Mesenchymal stem cell (in vitro differentiated cells and primary cell): ENCODE measurements around the gene NCR2.

ENCODE experiments used
- DNase-seq: peaks from one replicate; pipeline ENCODE4 v3.0.0-alpha.2; 2013
- H2AFZ ChIP-seq: one replicate; pipeline ENCODE4 v1.6.1; 2013; ENCODE audit warnings: low read depth, mild to moderate bottlenecking, control low read depth, inconsistent platforms, low read length, moderate library complexity
- H2AK5ac ChIP-seq: 2 replicates; pipeline ENCODE4 v1.6.1; 2013; ENCODE audit warnings: low read length, moderate library complexity, mild to moderate bottlenecking, inconsistent platforms; ENCODE audit not compliant: severe bottlenecking
- H2BK120ac ChIP-seq: one replicate; pipeline ENCODE4 v1.6.1; 2013; ENCODE audit warnings: low read depth, mild to moderate bottlenecking, inconsistent platforms, low read length, moderate library complexity
- H2BK12ac ChIP-seq, 2 experiments: one replicate each; pipeline ENCODE4 v1.6.1; 2013; ENCODE audit warnings: inconsistent platforms in 2 of 2, low read length in 2 of 2, mild to moderate bottlenecking in 2 of 2, moderate library complexity in 2 of 2, control low read depth in 1 of 2
- H2BK15ac ChIP-seq: one replicate; pipeline ENCODE4 v1.6.1; 2013; ENCODE audit warnings: mild to moderate bottlenecking, low read depth, inconsistent platforms; ENCODE audit not compliant: poor library complexity, severe bottlenecking
- H2BK5ac ChIP-seq: 2 replicates; pipeline ENCODE4 v1.6.1; 2013; ENCODE audit warnings: low read depth, mild to moderate bottlenecking, low read length, control low read depth, inconsistent platforms; ENCODE audit not compliant: poor library complexity, severe bottlenecking
- H3K14ac ChIP-seq, 2 experiments: one replicate each; pipeline ENCODE4 v1.6.1; 2013; ENCODE audit warnings: inconsistent platforms in 2 of 2, low read length in 2 of 2, control low read depth in 1 of 2, mild to moderate bottlenecking in 1 of 2, moderate library complexity in 1 of 2
- H3K18ac ChIP-seq, 2 experiments: one replicate each; pipeline ENCODE4 v1.6.1; 2013; ENCODE audit warnings: inconsistent platforms in 2 of 2, low read length in 2 of 2, control low read depth in 1 of 2, low read depth in 1 of 2, mild to moderate bottlenecking in 1 of 2
- H3K23ac ChIP-seq, 2 experiments: one replicate each; pipeline ENCODE4 v1.6.1; 2013; ENCODE audit warnings: inconsistent platforms in 2 of 2, low read length in 2 of 2, mild to moderate bottlenecking in 2 of 2, moderate library complexity in 2 of 2, control low read depth in 1 of 2
- H3K27ac ChIP-seq: 2 replicates; pipeline ENCODE4 v1.5.1; 2013; ENCODE audit warnings: mild to moderate bottlenecking, moderate library complexity, low read length, control low read depth, inconsistent platforms; ENCODE audit not compliant: poor library complexity, severe bottlenecking
- H3K27me3 ChIP-seq, 2 experiments: 2 replicates each; pipeline versions ENCODE4 v1.6.1 to v1.7.0; 2013; ENCODE audit warnings: low read length in 2 of 2, mild to moderate bottlenecking in 2 of 2, moderate library complexity in 2 of 2, control low read depth in 1 of 2, inconsistent platforms in 1 of 2; ENCODE audit not compliant: control insufficient read depth in 1 of 2, insufficient read depth in 1 of 2
- H3K36me3 ChIP-seq, 2 experiments: 2 replicates each; pipeline versions ENCODE4 v1.6.1 to v1.7.0; 2013; ENCODE audit warnings: low read length in 2 of 2, control low read depth in 1 of 2, inconsistent platforms in 1 of 2, low read depth in 1 of 2, mild to moderate bottlenecking in 1 of 2; ENCODE audit not compliant: insufficient read depth in 2 of 2, control insufficient read depth in 1 of 2
- H3K4ac ChIP-seq, 2 experiments: one replicate each; pipeline ENCODE4 v1.6.1; 2013; ENCODE audit warnings: inconsistent platforms in 2 of 2, low read length in 2 of 2, mild to moderate bottlenecking in 2 of 2, moderate library complexity in 2 of 2, control low read depth in 1 of 2, low read depth in 1 of 2
- H3K4me1 ChIP-seq: 2 replicates; pipeline ENCODE4 v1.6.1; 2013; ENCODE audit warnings: low read depth, low read length, control low read depth; ENCODE audit not compliant: control insufficient read depth, insufficient read depth
- H3K4me2 ChIP-seq: 2 replicates; pipeline ENCODE4 v1.6.1; 2013; ENCODE audit warnings: low read length, mild to moderate bottlenecking, inconsistent platforms; ENCODE audit not compliant: poor library complexity, severe bottlenecking
- H3K4me3 ChIP-seq, 2 experiments: 2 replicates each; pipeline versions ENCODE4 v1.5.1 to v1.7.0; 2013; ENCODE audit warnings: low read length in 2 of 2, mild to moderate bottlenecking in 2 of 2, control low read depth in 1 of 2, low read depth in 1 of 2; ENCODE audit not compliant: insufficient read depth in 1 of 2
- H3K79me1 ChIP-seq: replicated peaks from 2 replicates; pipeline ENCODE4 v1.6.1; 2013; ENCODE audit warnings: mild to moderate bottlenecking, control low read depth, low read length, inconsistent platforms; ENCODE audit not compliant: poor library complexity, severe bottlenecking
- H3K9ac ChIP-seq: 2 replicates; pipeline ENCODE4 v1.7.0; 2013; ENCODE audit warnings: mild to moderate bottlenecking, low read length, moderate library complexity
- H3K9me3 ChIP-seq: 2 replicates; pipeline ENCODE4 v1.7.0; 2013; ENCODE audit warnings: mild to moderate bottlenecking, low read length; ENCODE audit not compliant: control insufficient read depth
- H4K8ac ChIP-seq: one replicate; pipeline ENCODE4 v1.6.1; 2013; ENCODE audit warnings: inconsistent platforms, mild to moderate bottlenecking, low read length, moderate library complexity
- H4K91ac ChIP-seq: one replicate; pipeline ENCODE4 v1.6.1; 2013; ENCODE audit warnings: mild to moderate bottlenecking, low read length, inconsistent platforms
- WGBS: methylation state at CpG from one replicate; pipeline ENCODE4 v1.1.7; 2013; ENCODE audit warnings: mixed read lengths; 5-methylcytosine and 5-hydroxymethylcytosine counted together

Gene NCR2

DNA sequence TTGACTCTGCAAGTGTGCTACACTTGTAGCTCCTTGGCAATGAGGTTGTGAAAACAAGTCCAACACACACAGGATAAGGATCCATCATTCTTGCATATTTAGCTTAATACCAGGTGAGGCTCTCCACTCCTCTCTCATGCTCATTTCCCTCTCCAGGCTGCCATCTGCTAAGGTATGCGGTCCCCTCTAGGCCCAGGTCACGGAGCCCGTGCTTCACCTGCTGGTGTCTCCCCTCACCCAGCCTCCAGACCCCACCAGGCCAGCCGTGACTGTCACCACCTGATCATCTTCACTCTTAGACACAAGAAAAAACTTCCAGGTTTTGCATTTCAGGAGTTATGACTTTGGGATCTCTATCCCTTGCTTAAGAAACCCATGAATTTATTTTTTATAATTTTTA is 14.2 kb upstream of the NCR2 start:
- Histone ChIP-seq H3K79me1 (no peaks in the 10 kb centered on the region), H2AFZ (no peak overlapping the region), H3K4me2 (no peak overlapping the region), H3K23ac (no peak overlapping the region), H3K9me3 (no peaks in the 10 kb centered on the region), H3K4me1 (peaks cover 10% of the 10 kb centered on the region), H4K8ac (peak overlapping the region; percentile 89), H2BK12ac (peak overlapping the region; percentile 97 to 99), H3K36me3 (no peaks in the 10 kb centered on the region), H3K27me3 (peaks cover 21 to 79% of the 10 kb centered on the region in 2 experiments), H3K9ac (no peak overlapping the region), H2BK120ac (peak overlapping the region; percentile 69), H3K4ac (peak overlapping the region; percentile 64 to 81), H3K14ac (peak overlapping the region in 1 of 2 experiments; percentile 69), H2AK5ac (no peak overlapping the region), H2BK15ac (peak overlapping the region; percentile 97), H3K4me3 (no peak overlapping the region), H3K27ac (no peak overlapping the region), H2BK5ac (no peak overlapping the region), H4K91ac (peak overlapping the region; percentile 64), H3K18ac (peak overlapping the region; percentile 40 to 80)
- no peak for DNase-seq
- WGBS = 93% methylated on average over 4 of the region's 4 CpGs

GRCh38 chr6:41325446-41326066 is 9.9 kb upstream of the NCR2 start:
- no peaks in the 10 kb centered on the region for H3K79me1 ChIP-seq
- no peak overlapping the region for H3K9ac ChIP-seq
- no peak overlapping the region for H3K18ac ChIP-seq
- H2BK120ac ChIP-seq = no peak overlapping the region
- no peak overlapping the region for H3K4ac ChIP-seq
- H3K9me3 ChIP-seq = no peaks in the 10 kb centered on the region
- H2AFZ ChIP-seq = no peak overlapping the region
- no peak overlapping the region for H3K4me2 ChIP-seq
- no peak overlapping the region for H4K8ac ChIP-seq
- no peak overlapping the region for H3K14ac ChIP-seq
- no peak for DNase-seq
- peaks cover under 1% of the 10 kb centered on the region for H3K4me1 ChIP-seq
- H3K36me3 ChIP-seq = no peaks in the 10 kb centered on the region
- no peak overlapping the region for H2BK5ac ChIP-seq
- peaks cover 26 to 76% of the 10 kb centered on the region in 2 experiments for H3K27me3 ChIP-seq
- WGBS = 82% methylated on average over 4 of the region's 4 CpGs
- no peak overlapping the region for H4K91ac ChIP-seq
- H2BK15ac ChIP-seq = no peak overlapping the region
- no peak overlapping the region for H2AK5ac ChIP-seq
- no peak overlapping the region for H2BK12ac ChIP-seq
- H3K23ac ChIP-seq = no peak overlapping the region
- H3K4me3 ChIP-seq = no peak overlapping the region
- no peak overlapping the region for H3K27ac ChIP-seq

- Histone ChIP-seq H3K27me3 (peaks cover 27 to 75% of the 10 kb centered on the region in 2 experiments), H2BK120ac (no peak overlapping the region), H2BK15ac (no peak overlapping the region), H3K36me3 (no peaks in the 10 kb centered on the region), H2AK5ac (no peak overlapping the region), H3K9ac (no peak overlapping the region), H3K27ac (no peak overlapping the region), H3K4me1 (no peaks in the 10 kb centered on the region), H4K91ac (no peak overlapping the region), H3K9me3 (no peaks in the 10 kb centered on the region), H3K4me3 (no peak overlapping the region), H3K14ac (no peak overlapping the region), H3K79me1 (no peaks in the 10 kb centered on the region), H3K23ac (no peak overlapping the region), H2BK5ac (no peak overlapping the region), H2AFZ (no peak overlapping the region), H4K8ac (no peak overlapping the region), H2BK12ac (no peak overlapping the region), H3K18ac (no peak overlapping the region), H3K4me2 (no peak overlapping the region), H3K4ac (no peak overlapping the region)
- WGBS = 78% methylated on average over 9 of the region's 9 CpGs
- DNase-seq = no peak
Measured at GRCh38 chr6:41326092-41326491, 9.3 kb upstream of the NCR2 start.

DNA sequence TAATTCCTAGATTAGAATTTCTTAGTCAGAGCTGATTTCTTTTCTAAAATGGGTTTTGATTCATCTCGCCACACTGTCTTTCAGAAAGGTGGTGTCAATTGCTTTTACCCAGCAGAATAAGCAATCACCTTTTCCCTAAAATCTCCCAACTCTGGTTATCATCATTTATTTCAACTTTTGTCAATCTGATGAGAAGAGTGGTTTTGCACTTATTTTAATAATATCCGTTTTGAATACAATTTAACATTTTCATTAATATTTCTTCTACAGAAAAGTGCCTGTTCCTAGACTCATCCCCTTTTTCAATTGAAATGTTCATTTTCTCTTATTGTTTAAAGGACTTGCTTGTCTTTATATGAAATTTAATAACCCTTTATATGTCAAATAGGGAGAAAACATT is 8.2 kb upstream of the NCR2 start:
- no peak overlapping the region for H4K8ac ChIP-seq
- H3K4me1 ChIP-seq = no peaks in the 10 kb centered on the region
- DNase-seq = no peak
- no peak overlapping the region for H3K4ac ChIP-seq
- H3K14ac ChIP-seq = no peak overlapping the region
- H3K23ac ChIP-seq = no peak overlapping the region
- WGBS = 100% methylated on average over 1 of the region's 2 CpGs
- H3K79me1 ChIP-seq = no peaks in the 10 kb centered on the region
- H2BK120ac ChIP-seq = no peak overlapping the region
- H3K9me3 ChIP-seq = no peaks in the 10 kb centered on the region
- no peak overlapping the region for H2BK12ac ChIP-seq
- H3K4me3 ChIP-seq = no peak overlapping the region
- no peaks in the 10 kb centered on the region for H3K36me3 ChIP-seq
- H3K27me3 ChIP-seq = peaks cover 38 to 78% of the 10 kb centered on the region in 2 experiments
- no peak overlapping the region for H3K18ac ChIP-seq
- H3K9ac ChIP-seq = no peak overlapping the region
- H2AFZ ChIP-seq = no peak overlapping the region
- H4K91ac ChIP-seq = no peak overlapping the region
- H2AK5ac ChIP-seq = no peak overlapping the region
- H2BK15ac ChIP-seq = no peak overlapping the region
- no peak overlapping the region for H3K4me2 ChIP-seq
- H2BK5ac ChIP-seq = no peak overlapping the region
- H3K27ac ChIP-seq = no peak overlapping the region
